Mammary epithelial cell (primary cell): ENCODE measurements around the gene KCTD7.
"Not testable (repeated sequence)": the region's sequence is repeated elsewhere in the genome, so short reads cannot be mapped to it uniquely, and the experiment has no call there.

ENCODE experiments used
- CTCF ChIP-seq, 2 donors: IDR thresholded peaks in 1 of 2; conservative IDR thresholded peaks in 1 of 2; 2 replicates each; pipeline ENCODE4 v1.5.1; 2011 to 2012; ENCODE audit warnings: inconsistent platforms in 2 of 2, low read length in 2 of 2, mild to moderate bottlenecking in 2 of 2, control low read depth in 1 of 2, low read depth in 1 of 2; ENCODE audit not compliant: insufficient read depth in 1 of 2; ENCODE audit errors: extremely low read depth in 1 of 2
- EZH2 ChIP-seq: IDR thresholded peaks from 2 replicates; pipeline ENCODE4 v1.6.1; 2012; ENCODE audit warnings: low read length, inconsistent platforms, borderline replicate concordance

- TF ChIP-seq CTCF (conservative IDR thresholded peaks at IDR 0.05 in 1 of 2, IDR thresholded peaks at IDR 0.05 in 1 of 2; ENCODE audit: extremely low read depth in 1 of 2, insufficient read depth in 1 of 2, low read depth in 1 of 2, low read length in 2 of 2) = peak in 1 of 2 donors; percentile 43
- TF ChIP-seq EZH2 = not testable (repeated sequence)
These were observed 25.1 kb downstream of the KCTD7 start for GRCh38 chr7:66653719-66654274.
